Measurements from ENCODE around the gene NDUFV2.

Gene NDUFV2

DNA sequence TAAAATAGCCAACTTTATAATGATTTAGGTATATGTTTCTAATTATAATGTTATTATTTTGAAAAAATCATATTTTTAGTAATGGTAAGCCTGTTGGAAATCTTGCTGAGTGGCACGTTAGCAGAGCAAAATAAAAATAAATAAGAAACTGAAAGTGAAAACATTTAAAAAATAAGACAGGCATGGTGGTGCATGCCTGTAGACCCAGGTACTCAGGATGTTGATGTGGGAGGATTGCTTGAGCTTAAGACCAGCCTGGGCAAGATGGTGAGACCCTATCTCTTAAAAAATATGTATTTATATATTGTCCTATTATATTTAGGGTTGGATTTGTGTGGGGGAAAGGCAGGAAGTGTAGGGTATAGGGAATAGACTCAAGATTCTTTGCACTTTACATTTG lies 18.3 kb downstream of the NDUFV2 start:
- DNase-seq (ENCODE audit: low read depth): no peak

- no peak for DNase-seq (ENCODE audit: low read depth)
Observed at GRCh38 chr18:9123520-9123919, 21.0 kb downstream of the NDUFV2 start.

DNA sequence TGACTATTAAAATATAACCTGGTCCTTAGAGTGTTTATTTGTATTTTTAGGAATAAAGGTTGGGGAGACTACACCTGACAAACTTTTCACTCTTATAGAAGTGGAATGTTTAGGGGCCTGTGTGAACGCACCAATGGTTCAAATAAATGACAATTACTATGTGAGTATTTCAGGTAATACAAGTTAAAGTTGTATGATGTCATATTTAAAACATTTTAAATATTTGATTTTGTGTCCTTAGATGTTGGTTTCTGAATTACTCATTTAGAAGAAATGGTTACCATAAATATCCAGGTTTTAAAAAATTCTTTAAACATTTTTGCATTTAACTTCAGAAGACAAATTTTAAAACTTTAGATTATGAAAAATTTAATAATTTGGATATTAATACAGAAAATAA lies 22.3 kb downstream of the NDUFV2 start:
- no peak for DNase-seq (ENCODE audit: low read depth)

DNA sequence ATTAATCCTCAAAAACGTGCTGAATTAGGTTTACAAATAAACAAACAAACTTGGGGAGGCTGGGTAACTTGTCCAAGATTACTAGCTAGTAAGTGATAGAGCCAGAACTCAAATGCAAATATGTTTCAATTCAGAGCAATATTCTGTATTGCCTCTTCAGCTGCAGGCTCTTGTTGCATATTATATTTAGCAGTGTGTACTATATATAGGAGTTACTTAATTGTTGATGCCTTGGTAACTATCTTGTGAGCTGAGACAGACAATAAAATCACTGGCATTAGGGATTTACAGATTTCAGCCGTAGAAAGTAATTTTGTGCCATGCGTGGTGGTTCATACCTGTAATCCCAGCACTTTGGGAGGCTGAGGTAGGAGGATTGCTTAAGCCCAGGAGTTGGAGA lies 23.8 kb downstream of the NDUFV2 start:
- no peak for DNase-seq (ENCODE audit: low read depth)

DNA sequence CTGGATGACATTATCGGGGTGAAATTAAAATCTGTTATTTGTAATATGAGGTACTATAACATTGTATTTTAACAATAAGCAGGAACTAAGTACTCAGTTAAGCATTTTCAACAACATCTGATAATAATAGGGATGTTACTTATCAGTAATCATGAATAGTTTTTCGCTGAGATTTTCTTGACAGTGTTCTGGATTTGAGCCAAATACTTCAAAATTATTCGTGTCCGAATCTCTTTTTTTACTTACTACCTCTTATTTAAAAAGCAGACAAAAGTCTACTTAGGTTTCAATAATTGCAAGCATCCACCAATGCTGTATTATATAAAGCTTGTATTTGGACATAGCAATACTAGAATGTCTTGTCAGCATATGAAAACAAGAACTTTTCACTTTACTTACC lies 27.7 kb downstream of the NDUFV2 start:
- DNase-seq (ENCODE audit: low read depth): no peak

- no peak for DNase-seq (ENCODE audit: low read depth)
Observed at GRCh38 chr18:9130806-9131205, 28.3 kb downstream of the NDUFV2 start.

- DNase-seq (ENCODE audit: low read depth): no peak
Observed at GRCh38 chr18:9132628-9133027, 30.1 kb downstream of the NDUFV2 start.

- no peak for DNase-seq (ENCODE audit: low read depth)
Observed at GRCh38 chr18:9133225-9133624, 30.7 kb downstream of the NDUFV2 start.

DNA sequence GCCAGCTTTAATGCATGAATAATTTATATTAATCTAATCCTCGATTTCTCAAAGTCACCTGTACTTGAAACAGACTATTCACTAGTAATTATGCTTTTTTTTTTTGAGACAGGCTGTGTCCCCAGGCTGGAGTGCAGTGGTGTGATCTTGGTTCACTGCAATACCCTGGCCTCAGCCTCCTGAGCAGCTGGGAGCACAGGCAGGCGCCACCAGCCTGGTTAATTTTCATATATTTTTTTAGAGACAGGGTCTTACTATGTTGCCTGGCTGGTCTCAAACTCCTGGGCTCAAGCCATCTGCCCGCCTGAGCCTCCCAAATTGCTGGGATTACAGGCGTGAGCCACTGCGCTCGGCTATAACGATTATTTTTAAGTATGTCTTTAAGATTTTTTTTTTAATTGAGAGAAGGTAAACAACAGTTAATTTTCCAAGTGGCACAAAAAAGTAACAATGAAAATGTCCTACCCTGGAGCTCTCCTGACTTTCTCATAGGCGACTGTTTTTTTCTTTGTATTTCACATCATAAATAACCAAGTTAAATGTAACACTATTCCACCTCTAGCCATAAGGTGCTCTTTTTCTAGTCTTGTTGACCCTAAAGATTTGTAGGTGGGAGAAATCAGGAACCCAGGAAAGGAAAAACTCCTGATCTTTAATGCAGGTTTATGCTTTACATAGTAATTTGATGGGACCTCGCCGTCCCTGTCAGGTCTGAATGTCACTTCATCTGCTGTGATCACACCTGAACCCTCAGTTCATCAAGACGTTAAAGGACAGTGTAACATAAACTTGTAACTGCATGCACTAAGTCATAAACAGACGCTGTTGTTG lies 32.8 kb downstream of the NDUFV2 start:
- no peak for DNase-seq (ENCODE audit: low read depth)

- DNase-seq (ENCODE audit: low read depth): no peak
Observed at GRCh38 chr18:9135912-9136314, 33.4 kb downstream of the NDUFV2 start.

DNA sequence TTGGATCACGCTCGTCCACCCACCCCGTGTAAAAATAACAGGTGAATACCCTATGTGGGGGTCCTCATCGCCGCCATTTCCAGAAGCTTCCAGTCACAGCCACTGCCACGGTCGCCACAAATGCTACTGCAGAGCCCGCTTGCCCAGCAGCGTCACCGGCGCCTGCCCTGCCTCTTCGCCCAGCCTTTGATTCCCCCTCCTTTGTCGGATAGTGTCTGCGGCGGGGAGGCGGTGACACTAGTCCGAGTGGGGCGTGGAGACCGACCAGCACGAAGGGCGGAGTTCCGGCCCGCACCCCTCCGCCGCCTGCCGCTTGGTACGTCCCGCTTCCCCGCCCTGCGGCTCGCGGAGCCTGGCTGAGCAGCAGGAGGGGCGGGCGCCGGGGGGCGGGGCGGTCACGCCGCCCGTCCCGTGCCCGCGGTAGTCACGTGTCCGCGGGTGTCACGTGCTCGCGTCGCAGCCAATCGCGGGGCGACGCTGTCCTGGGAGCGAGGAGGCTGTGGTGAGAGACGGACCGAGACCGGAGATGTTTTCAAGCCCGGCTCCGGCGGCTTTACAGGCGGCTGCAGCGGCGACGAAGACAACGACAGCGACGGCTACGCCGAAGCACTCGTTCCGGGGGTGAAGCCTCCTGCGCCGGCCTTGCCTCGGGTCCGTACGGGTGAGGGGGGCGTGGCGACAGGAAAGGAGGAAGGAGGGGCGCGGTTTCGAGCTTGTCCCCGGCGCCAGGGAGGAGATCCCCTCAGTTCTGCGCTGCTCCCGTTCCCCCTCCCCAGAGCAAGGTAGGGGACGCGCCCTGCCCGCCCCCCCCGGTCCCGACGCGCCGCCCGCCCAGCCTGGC lies 34.0 kb downstream of the NDUFV2 start, which contains the start of gene ANKRD12:
Gene ANKRD12, plus strand, starts transcription at position 467 of the 841 bp plus-strand sequence. CDS start 45,652 bp downstream, outside the sequence.
- peak; percentile 83 for DNase-seq (ENCODE audit: low read depth)

- no peak for DNase-seq (ENCODE audit: low read depth)
Observed at GRCh38 chr18:9137168-9138066, 34.9 kb downstream of the NDUFV2 start.

GRCh38 chr18:9139400-9140039 lies 37.0 kb downstream of the NDUFV2 start:
- no peak for DNase-seq (ENCODE audit: low read depth)

DNA sequence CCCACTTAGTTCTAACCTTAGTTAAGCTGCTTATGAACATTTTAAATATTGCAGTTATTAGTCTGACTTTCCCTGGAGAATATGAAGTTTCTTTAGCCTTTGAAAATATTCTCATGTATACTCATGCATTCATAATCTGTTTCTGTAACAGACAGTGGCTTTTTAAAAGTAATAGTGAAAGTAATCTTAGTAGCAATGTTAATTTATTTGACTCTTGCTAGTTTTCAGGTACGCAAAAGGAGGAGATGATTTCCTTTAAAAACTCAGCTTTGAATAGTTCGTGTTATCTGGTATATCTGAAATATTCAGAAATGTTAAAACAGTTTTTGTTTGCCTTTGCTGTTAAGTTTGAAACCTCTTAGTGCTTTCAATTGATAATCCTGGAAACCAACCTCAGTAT lies 37.9 kb downstream of the NDUFV2 start:
- no peak for DNase-seq (ENCODE audit: low read depth)

GRCh38 chr18:9140984-9141383 lies 38.5 kb downstream of the NDUFV2 start:
- no peak for DNase-seq (ENCODE audit: low read depth)

- no peak for DNase-seq (ENCODE audit: low read depth)
Observed at GRCh38 chr18:9146224-9146623, 43.7 kb downstream of the NDUFV2 start.

- no peak for DNase-seq (ENCODE audit: low read depth)
Observed at GRCh38 chr18:9147440-9148202, 45.1 kb downstream of the NDUFV2 start.

- DNase-seq (ENCODE audit: low read depth): no peak
Observed at GRCh38 chr18:9148203-9148552, 45.7 kb downstream of the NDUFV2 start.

DNA sequence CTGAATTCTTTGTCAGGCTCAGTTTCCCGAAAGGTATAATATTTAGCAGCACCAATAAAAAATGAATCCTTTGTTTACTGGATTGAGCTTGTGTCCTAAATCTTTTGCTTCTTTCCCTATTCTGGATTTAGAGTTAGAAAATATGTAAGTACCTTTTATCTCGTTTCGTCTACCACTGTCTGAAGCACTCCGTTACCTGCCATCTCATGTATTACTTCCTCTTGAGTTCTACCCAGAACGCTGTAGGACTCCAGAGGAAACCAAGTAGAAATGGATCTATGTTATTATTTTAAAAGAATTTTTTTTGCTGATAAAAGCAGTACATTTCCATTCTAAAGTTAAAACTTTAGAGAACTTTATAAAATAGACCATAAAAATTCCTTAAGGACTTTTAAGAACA lies 47.6 kb downstream of the NDUFV2 start:
- no peak for DNase-seq (ENCODE audit: low read depth)

DNA sequence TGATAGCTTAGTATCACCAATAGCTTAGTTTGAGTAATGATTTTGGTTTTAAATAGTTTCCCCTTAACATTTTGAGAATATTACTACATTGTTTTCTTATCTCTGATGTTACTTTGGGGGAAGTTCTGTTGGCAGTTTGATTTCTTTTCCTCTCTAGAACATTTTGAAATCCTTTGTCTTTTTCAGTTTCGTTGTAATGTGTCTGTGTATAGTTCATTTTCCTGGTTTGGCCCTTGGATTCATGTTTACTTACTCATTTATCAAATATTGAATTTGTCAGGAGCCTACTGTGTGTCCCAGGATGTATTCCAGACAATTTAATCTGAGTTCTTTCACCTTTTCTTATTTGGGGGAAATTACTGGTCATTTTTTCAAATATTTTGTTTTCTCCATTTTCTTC lies 50.8 kb downstream of the NDUFV2 start:
- no peak for DNase-seq (ENCODE audit: low read depth)

All from CMK (cell line).